NCI-H345 (cell line): Measurements from ENCODE around the gene TRIM46.

Experiments
- DNase-seq: peaks from one replicate; lab custom pipeline; 2025; lab: John Stamatoyannopoulos, UW

TRIM46 gene, protein sequence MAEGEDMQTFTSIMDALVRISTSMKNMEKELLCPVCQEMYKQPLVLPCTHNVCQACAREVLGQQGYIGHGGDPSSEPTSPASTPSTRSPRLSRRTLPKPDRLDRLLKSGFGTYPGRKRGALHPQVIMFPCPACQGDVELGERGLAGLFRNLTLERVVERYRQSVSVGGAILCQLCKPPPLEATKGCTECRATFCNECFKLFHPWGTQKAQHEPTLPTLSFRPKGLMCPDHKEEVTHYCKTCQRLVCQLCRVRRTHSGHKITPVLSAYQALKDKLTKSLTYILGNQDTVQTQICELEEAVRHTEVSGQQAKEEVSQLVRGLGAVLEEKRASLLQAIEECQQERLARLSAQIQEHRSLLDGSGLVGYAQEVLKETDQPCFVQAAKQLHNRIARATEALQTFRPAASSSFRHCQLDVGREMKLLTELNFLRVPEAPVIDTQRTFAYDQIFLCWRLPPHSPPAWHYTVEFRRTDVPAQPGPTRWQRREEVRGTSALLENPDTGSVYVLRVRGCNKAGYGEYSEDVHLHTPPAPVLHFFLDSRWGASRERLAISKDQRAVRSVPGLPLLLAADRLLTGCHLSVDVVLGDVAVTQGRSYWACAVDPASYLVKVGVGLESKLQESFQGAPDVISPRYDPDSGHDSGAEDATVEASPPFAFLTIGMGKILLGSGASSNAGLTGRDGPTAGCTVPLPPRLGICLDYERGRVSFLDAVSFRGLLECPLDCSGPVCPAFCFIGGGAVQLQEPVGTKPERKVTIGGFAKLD

DNA sequence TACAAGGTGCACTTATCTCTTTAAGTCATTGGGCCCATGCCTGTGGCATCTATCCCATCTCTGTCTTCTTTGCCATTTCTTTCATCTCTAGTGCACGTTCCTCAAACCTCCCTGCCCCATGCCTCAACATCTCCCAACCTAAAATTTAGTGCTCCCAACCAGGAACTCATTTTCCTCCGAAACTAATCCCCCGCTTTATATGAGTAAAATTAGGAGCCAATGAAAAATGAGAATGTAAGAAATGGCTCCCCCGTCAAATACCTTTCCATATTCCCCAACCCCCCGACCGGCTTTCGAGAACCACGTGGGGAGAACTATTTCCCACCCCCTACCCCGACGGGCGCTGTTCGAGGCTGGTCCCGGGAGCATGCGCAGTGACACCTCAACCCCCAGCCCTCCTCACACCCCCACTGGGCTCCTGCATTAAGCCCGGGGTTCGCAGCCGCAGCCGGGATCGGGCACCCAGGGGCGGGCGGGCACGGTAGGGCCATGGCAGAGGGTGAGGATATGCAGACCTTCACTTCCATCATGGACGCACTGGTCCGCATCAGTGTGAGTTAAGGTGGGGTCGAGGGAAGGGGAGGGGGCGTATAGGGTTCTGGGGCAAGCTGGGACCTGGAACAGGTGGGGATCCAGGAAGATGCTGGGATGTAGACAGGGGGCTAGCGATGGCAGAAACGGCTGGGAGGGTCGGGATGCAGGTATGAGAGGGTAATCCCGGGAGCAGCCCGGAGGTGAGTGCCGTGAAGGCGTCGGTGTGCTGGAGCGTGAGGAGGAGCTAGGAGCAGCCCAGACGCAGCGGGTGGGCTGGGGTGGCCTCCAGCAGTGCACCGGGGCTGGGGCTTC, at the start of gene TRIM46:
Gene TRIM46, plus strand, starts transcription at position 372 of the 846 bp plus-strand sequence. Its CDS starts 118 bp downstream, at position 490.
- peak; percentile 94 for DNase-seq

DNA sequence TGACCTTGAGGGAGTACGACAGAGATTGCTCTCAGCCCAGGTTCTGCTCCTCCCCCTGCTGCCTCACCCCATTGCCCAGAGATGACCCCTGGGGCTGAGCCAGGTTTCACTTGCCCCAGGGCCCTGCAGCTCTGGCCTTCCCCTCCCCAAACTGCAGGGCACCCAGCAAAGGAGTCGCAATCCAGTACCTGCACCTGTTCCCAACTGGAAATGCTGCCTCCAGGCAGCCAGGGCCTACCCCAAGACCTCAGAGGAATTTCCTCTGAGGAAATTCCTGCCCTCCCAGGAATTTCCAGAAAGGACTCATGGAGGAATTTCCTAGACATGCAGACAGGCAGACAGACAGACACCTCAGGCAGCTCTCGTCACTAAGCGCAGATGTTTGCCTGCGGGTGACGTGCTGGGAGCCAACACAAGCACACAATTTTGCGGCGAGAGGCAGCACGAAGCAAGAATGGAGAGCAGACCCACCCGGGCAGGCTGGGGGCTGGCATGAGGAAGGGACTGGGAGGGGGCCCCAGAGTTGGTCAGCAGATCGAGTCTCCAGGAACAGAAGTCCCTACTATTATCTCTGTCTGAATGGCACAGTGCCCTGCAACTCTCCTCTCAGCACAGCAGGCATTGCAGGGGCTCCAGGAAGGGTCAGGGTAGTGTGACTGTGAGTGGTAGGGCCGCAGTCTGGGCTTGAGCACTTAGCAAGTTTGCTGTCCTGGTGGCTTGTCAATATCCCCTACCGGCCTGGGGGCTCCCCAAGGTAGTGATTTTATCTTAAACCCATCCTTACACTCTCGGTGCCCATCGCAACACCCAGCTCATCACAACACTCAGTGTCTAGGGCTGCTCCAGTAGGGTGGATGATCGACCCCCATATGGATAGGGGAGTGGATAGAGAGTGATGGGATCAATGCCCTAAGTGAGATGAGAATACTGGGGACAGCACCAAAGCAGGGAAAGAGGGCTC, 48.9 kb upstream of the TRIM46 start:
- no peak for DNase-seq

DNA sequence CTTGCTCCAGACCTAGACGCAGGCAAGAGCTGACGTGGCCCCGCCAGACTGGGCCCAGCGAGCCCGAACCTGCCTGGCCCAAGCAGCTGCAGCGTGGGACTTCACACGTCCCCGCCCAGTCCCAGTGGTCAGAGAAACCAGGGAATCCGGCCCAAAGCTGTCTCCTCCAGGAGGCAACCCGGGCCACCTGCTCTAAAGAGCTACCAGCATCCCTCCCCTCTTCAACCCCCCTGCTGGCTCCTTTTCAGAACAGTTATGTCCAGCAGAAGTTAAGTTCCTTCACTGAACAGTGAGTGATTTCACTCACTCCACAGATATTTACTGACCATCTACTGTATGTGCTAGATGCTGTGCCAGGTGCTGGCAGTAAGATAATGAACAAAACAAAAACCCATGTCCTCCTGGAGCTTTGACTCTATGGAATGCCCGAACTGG, 48.1 kb upstream of the TRIM46 start:
- no peak for DNase-seq

DNA sequence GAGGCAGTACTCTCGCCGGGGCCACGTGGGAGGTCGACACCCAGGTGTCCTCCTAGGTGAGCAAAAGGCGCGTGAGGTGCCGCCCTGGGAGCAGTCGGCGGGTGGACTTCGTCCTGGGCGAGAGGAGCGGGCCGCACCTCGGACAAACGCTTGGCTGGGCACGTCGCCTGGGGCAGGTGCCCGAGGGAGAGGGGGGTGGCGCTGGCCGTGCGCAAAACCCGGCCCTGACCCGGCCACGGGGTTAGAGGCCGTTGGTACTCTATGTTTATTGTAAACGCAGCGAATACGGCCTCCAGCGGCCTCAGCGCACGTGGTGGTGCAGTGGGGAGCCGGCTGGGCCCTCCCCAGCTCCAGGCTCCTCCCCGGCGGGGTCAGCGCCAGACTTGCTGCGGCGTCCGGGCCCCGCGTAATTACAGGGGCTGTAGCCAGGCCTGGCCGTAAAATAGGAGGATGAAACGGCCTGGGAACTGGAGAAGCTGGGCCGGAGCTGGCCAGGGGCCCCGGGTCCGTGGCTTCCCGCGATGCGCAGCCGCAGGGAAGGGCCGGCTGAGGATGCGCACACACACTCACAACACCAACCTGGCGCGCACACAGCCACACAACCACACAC, 47.6 kb upstream of the TRIM46 start:
- DNase-seq, result no peak

DNA sequence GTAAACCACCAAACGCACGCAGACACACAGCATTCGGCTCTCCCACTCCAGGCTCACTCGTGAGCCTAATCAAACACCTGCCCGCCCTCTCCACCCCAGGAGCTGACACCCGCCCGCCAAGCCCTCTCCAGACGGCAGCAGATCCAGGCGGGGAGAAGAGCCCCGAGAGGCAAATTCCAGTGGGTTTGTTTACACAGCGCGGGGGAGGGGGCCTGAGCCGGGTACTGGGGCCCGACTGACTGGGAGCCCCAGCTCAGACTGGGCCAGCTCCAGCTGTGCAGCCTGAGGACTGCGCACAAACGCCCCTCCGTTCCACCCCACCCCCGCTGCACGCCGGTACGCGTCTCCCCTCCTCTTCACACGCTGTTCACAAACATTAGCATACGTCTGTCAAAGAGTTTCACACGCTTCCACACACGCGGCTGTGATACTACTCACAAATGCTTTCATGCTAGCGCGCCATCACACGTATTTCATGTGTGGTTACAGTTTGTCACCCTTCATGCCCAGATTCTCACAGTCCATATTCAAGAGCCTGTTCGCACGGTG, 47.0 kb upstream of the TRIM46 start:
- DNase-seq, result peak; percentile 65

DNA sequence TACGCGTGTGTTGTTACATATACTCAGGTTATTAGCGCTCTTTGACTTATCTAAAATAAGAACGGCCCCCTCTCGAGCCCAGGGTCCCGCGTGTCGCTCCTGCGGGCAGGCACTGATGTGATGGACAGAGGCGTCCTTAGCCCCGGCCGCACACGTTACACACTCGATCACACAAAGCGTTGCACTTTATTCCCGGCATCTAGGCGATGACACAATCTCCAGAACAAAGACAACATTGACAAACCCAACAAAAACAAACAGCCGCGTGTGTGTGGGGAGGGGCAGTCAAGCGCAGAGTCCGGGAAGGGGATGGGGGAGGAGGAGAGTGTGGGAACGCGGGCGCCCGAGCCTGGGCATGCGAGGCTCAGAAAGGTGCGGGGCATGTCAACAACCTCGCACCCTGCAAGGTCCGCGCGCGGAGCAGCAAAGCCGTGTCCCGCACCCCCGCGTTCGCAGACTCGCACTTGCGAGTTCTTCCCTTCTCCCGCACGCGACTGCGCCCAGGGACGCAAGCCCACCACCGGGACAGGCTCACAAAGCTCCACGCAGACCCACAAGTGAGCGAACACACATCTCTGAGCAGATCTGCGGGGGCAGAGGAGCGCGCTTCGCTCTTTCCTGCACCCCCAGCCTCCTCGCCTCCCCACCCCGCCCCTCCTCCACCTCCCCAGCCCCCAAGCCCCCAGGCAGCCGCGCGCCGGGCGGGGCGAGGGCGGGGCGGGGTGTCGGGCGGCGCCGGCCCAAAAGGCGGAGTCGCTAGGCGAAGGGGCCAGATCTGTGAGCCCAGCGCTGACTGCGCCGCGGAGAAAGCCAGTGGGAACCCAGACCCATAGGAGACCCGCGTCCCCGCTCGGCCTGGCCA, 46.3 kb upstream of the TRIM46 start, which contains the start of gene EFNA1:
Gene EFNA1, plus strand, starts transcription at position 772 of the 862 bp plus-strand sequence. CDS start 102 bp downstream, outside the sequence.
- peak; percentile 65 for DNase-seq

DNA sequence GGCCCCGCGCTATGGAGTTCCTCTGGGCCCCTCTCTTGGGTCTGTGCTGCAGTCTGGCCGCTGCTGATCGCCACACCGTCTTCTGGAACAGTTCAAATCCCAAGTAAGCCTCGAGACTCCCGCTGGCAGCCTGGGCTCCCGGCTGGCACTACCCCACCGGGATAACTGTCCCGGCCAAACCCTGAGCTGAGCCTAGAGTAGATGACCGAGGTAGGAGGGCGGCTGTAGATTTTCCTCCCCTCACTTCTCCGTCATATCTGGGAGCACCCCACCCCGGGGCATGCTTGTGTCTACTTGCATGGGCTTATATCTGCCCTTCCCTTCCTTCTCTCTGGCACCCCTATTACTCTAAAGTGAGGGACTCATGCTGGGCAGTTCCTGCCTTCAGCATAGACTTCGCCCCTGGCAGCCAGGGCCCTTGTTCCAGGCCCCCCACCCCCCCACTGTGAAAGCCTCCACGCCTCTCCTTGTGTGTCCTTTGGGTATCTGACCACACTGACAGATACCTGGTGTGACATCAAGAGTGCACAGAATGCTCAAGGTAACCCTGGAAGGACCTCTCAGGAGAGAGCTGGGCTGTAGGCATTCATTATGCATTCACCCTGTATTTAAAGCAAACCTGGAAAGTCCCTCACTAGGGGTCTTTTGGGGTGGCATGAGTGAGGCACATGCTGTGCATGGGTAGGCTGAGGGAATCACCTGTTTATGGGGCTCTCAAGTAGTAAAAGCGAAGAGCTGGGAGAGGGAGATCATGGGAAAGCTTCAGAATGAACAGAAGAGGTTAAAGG, 45.5 kb upstream of the TRIM46 start:
- DNase-seq, result no peak

DNA sequence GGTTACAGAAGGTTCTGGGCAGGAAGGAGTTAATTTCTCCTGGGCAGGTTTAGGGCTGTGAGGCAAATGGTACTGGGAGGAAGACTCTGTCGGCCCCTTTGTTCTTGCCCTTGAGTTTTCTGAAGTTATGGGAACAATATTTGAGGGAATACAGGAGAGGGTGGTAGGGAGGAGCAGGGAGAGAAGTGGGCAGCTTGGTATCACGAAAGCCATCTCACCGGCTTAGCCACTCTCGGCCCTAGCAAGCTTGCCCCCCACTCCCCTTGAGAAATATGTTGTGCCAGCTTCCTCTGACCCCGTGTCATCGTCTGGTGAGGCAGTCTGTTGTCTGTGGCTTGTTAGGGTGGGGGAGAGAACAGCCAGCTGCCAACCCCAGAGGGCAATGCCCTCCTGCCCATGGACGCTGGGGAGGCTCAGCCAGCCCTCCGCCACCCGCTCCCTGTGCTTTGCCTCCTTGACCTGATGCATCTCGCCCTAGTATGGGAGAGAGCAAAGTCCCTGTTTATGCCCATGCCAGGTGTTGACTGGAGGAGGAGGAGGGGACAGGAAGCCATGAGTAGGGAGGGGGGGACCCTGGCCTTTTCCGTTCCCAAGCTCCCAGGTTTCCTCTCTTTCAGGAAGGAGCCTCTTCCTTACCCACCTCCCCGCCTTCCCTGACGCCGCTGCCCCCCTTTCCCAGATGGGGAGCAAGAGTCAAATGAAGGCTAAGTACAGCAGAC, 44.7 kb upstream of the TRIM46 start:
- no peak for DNase-seq

DNA sequence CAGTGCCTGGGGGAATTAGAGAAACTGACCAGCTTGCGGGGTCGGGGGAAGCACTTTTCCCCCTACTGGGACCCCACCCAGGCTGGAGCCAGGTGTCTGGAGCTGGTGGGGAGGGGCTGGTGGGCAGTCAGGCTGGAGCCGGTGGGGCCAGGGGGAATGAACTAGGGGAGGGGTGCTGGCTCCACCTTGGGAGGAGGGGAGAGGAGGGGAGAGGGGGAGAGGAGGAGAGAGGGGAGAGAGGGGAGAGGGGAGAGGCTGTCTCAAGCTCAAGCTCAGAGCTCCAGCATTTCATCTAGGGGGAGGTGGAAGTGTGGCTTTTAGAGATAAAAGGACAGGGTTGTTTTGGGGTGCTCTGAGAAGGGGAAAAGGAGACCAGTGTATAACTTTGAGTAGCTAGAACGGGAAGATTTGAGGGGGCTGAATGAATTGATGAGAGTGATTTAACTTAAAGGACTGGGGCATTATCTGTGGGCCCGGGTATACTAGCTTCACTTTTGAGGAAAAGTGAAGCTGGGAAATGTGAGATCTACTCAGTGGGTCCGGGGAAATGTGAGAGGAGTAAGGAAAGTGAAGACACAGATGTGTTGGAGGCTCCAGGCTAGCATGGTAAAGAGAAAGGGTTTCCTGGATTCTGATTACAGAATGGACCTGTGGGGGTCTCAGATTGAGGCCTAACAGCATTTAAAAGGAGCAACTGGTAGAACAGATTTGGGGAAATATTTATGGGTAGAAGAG, 43.2 kb upstream of the TRIM46 start:
- no peak for DNase-seq

DNA sequence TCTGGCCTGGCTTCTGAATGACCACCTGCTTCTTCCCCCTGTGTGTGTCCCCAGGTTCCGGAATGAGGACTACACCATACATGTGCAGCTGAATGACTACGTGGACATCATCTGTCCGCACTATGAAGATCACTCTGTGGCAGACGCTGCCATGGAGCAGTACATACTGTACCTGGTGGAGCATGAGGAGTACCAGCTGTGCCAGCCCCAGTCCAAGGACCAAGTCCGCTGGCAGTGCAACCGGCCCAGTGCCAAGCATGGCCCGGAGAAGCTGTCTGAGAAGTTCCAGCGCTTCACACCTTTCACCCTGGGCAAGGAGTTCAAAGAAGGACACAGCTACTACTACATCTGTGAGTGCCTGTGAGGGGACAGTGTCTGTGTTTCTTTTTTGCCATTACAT, 42.4 kb upstream of the TRIM46 start:
- DNase-seq, result no peak

DNA sequence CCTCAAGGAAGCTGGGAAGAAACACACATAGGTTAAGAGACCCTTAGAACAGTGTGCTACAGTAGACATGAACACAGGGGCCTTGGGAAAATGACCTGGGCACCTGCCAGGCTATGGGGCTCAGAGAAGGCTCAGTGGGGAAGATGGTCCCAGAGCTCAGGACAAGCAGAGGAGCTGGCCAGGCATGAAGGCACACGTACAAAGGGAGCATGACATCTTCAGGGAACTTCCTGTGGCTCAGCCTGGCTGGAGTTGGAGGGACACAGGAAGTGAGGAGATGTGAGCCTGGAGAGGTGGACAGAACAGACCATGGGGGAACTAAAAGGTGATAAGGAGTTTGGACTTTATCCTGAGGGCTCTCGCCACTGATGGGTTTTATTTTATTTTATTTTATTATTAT, 41.8 kb upstream of the TRIM46 start:
- DNase-seq, result no peak

DNA sequence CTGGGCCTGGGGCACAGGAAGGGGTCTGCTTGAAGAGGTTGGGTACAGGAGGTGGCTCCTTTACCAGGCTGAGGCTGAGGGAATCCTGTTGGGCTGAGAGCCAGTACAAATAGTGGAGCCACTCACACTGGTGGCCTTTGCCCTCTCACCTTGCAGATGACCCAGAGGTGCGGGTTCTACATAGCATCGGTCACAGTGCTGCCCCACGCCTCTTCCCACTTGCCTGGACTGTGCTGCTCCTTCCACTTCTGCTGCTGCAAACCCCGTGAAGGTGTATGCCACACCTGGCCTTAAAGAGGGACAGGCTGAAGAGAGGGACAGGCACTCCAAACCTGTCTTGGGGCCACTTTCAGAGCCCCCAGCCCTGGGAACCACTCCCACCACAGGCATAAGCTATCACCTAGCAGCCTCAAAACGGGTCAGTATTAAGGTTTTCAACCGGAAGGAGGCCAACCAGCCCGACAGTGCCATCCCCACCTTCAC, 39.8 kb upstream of the TRIM46 start:
- DNase-seq, result no peak

DNA sequence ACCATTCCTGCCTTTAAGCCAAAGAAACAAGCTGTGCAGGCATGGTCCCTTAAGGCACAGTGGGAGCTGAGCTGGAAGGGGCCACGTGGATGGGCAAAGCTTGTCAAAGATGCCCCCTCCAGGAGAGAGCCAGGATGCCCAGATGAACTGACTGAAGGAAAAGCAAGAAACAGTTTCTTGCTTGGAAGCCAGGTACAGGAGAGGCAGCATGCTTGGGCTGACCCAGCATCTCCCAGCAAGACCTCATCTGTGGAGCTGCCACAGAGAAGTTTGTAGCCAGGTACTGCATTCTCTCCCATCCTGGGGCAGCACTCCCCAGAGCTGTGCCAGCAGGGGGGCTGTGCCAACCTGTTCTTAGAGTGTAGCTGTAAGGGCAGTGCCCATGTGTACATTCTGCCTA, 39.3 kb upstream of the TRIM46 start:
- DNase-seq, result no peak

DNA sequence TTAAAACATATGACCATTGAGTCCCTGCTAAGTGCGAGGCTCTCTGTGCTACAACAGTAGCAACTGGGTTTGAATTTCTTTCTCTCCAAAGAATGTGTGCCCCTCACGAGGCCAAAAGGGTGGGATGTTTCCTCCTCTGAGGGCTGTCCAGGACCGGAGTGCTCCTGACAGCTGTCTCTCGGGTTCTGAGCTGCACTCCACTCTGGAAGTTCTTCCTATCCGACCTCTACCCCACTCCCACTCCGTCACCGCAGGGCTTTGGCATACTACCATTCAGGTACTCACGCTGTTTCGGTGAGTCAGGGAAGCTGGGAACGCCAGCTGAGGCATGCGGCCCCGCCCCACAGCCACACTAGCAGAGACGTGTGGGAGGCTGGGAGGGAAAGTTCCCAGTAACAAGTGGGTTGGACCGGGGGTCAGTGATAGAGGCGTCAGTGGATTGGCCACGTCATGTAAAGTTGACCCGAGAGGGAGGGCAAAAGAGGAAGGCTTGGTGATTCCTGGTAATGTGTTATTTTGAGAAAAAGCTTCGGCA, 38.7 kb upstream of the TRIM46 start:
- DNase-seq, result peak; percentile 80

DNA sequence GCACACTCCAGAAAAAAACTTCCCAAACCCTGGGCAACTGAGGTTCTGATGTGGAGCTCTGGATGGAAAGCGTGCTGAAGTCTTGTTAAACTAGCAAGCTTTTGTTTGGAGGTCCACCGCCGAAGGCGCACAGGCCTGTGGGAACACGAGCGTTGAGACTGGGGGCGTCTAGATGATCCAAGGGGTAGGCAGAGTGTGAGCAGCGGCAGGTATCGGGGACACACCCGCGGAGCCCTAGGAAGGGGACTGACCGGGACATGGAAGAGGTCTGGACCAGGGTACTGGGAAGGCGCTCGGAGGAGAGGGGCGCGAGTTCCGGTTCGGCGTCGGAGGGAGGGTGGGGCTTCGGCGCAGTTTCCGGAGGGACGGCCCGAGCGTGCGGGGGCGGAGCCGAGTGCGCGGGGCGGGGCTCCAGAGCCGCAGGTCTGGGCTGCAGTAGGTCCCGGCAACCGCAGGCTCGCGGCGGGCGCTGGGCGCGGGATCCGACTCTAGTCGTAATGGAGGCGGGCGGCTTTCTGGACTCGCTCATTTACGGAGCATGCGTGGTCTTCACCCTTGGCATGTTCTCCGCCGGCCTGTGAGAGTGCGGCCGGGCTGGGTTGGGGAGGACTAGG, 38.1 kb upstream of the TRIM46 start, which contains the start of gene SLC50A1:
Gene SLC50A1, plus strand, starts transcription at position 438 of the 614 bp plus-strand sequence. Its CDS starts 60 bp downstream, at position 498.
- DNase-seq, result peak; percentile 100

DNA sequence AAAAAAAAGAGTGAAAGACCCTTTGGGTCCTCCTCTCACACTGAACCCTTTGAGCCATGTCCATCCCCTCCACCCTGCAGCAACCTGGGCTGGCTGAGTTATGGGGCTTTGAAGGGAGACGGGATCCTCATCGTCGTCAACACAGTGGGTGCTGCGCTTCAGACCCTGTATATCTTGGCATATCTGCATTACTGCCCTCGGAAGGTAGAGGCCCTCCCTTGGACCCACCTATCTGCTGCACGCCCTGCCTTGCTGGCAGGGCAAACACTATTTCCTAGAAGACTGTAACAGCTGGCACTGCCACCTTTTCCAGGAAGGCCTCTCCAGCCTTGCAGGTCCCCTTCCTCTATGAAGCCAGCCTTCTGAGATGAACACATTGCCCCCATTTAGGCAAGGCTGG, 36.9 kb upstream of the TRIM46 start:
- DNase-seq, result peak; percentile 36
